ENCODE data around the gene ADD2. TPM values are rescaled to one million over a fixed set of nuclear protein-coding genes. Genes with fewer than 3 reads are reported as not detected.

Gene ADD2
- total RNA-seq, 1 experiment from 2014 or later: 0.23 TPM

- no peak for DNase-seq (ENCODE audit: unreplicated experiment)
- Mint-ChIP-seq H3K4me3 (ENCODE audit: unreplicated experiment) (no peak overlapping the region), H3K27me3 (ENCODE audit: insufficient read depth, unreplicated experiment) (peaks cover 37% of the 10 kb centered on the region), H3K9me3 (ENCODE audit: unreplicated experiment) (no peaks in the 10 kb centered on the region), H3K36me3 (ENCODE audit: insufficient read depth, unreplicated experiment) (no peaks in the 10 kb centered on the region), H3K4me1 (ENCODE audit: insufficient read depth, unreplicated experiment) (no peaks in the 10 kb centered on the region), H3K27ac (ENCODE audit: low read depth, unreplicated experiment) (no peak overlapping the region)
- BruUV-seq (replicated peaks): no TSS peak
- POLR2A ChIA-PET: no interaction called here
- TF ChIP-seq, protein P1, sequence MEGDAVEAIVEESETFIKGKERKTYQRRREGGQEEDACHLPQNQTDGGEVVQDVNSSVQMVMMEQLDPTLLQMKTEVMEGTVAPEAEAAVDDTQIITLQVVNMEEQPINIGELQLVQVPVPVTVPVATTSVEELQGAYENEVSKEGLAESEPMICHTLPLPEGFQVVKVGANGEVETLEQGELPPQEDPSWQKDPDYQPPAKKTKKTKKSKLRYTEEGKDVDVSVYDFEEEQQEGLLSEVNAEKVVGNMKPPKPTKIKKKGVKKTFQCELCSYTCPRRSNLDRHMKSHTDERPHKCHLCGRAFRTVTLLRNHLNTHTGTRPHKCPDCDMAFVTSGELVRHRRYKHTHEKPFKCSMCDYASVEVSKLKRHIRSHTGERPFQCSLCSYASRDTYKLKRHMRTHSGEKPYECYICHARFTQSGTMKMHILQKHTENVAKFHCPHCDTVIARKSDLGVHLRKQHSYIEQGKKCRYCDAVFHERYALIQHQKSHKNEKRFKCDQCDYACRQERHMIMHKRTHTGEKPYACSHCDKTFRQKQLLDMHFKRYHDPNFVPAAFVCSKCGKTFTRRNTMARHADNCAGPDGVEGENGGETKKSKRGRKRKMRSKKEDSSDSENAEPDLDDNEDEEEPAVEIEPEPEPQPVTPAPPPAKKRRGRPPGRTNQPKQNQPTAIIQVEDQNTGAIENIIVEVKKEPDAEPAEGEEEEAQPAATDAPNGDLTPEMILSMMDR (IDR thresholded peaks at IDR 0.05; ENCODE audit: unreplicated experiment): no peak
- CTCF ChIA-PET: no interaction called here
- intact Hi-C loops (cut with micrococcal nuclease): no loop called here
Observed at GRCh38 chr2:70729647-70730046, 38.4 kb downstream of the ADD2 start.

GRCh38 chr2:70728128-70728527 lies 39.9 kb downstream of the ADD2 start:
- Mint-ChIP-seq H3K4me1 (ENCODE audit: insufficient read depth, unreplicated experiment) (no peaks in the 10 kb centered on the region), H3K4me3 (ENCODE audit: unreplicated experiment) (no peak overlapping the region), H3K36me3 (ENCODE audit: insufficient read depth, unreplicated experiment) (no peaks in the 10 kb centered on the region), H3K27ac (ENCODE audit: low read depth, unreplicated experiment) (no peak overlapping the region), H3K27me3 (ENCODE audit: insufficient read depth, unreplicated experiment) (peaks cover 24% of the 10 kb centered on the region), H3K9me3 (ENCODE audit: unreplicated experiment) (no peaks in the 10 kb centered on the region)
- BruUV-seq (replicated peaks): no TSS peak
- TF ChIP-seq, protein P1 (IDR thresholded peaks at IDR 0.05; ENCODE audit: unreplicated experiment): no peak
- peak; percentile 57 for DNase-seq (ENCODE audit: unreplicated experiment)
- POLR2A ChIA-PET: no interaction called here
- CTCF ChIA-PET: no interaction called here
- intact Hi-C loops (cut with micrococcal nuclease): no loop called here

GRCh38 chr2:70726947-70727725 lies 40.9 kb downstream of the ADD2 start:
- Mint-ChIP-seq H3K36me3 (ENCODE audit: insufficient read depth, unreplicated experiment) (no peaks in the 10 kb centered on the region), H3K4me3 (ENCODE audit: unreplicated experiment) (no peak overlapping the region), H3K27ac (ENCODE audit: low read depth, unreplicated experiment) (no peak overlapping the region), H3K27me3 (ENCODE audit: insufficient read depth, unreplicated experiment) (peaks cover 14% of the 10 kb centered on the region), H3K4me1 (ENCODE audit: insufficient read depth, unreplicated experiment) (no peaks in the 10 kb centered on the region), H3K9me3 (ENCODE audit: unreplicated experiment) (no peaks in the 10 kb centered on the region)
- peak; percentile 57 for DNase-seq (ENCODE audit: unreplicated experiment)
- no TSS peak for BruUV-seq (replicated peaks)
- intact Hi-C loops (cut with micrococcal nuclease): no loop called here
- CTCF ChIA-PET: interaction anchor here (0.6 kb wide), 1 partner anchor 74 kb away, joined by 4 read pairs; no protein-coding TSS in a partner anchor
- TF ChIP-seq, protein P1 (IDR thresholded peaks at IDR 0.05; ENCODE audit: unreplicated experiment): no peak
- POLR2A ChIA-PET: interaction anchor here (0.7 to 1.0 kb wide), 2 partner anchors 10 to 274 kb away, joined by 3 read pairs; no protein-coding TSS in a partner anchor

DNA sequence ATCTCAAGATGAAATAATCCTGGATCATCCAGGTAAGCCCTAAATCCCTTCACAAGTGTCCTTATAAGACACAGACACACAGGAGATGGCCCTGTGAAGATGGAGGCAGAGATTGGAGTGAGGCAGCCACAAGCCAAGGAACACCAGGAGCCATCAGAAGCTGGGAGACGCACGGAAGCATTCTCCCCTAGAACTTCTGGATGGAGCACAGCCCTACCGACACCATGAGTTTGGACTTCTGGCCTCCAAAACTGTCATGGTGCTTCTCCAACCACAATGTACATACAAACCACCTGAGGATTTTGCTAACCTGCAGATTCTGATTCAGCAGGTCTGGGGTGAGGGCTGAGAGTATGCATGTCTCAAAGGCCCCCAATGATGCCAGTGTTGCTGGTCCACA lies 42.5 kb downstream of the ADD2 start:
- POLR2A ChIA-PET: no interaction called here
- Mint-ChIP-seq H3K27ac (ENCODE audit: low read depth, unreplicated experiment) (no peak overlapping the region), H3K4me1 (ENCODE audit: insufficient read depth, unreplicated experiment) (no peaks in the 10 kb centered on the region), H3K27me3 (ENCODE audit: insufficient read depth, unreplicated experiment) (peaks cover 11% of the 10 kb centered on the region), H3K4me3 (ENCODE audit: unreplicated experiment) (no peak overlapping the region), H3K9me3 (ENCODE audit: unreplicated experiment) (no peaks in the 10 kb centered on the region), H3K36me3 (ENCODE audit: insufficient read depth, unreplicated experiment) (no peaks in the 10 kb centered on the region)
- BruUV-seq (replicated peaks): no TSS peak
- DNase-seq (ENCODE audit: unreplicated experiment): no peak
- intact Hi-C loops (cut with micrococcal nuclease): no loop called here
- CTCF ChIA-PET: no interaction called here
- TF ChIP-seq, protein P1 (IDR thresholded peaks at IDR 0.05; ENCODE audit: unreplicated experiment): no peak
